Measurements from ENCODE around the gene PAM.

The PAM gene

DNA sequence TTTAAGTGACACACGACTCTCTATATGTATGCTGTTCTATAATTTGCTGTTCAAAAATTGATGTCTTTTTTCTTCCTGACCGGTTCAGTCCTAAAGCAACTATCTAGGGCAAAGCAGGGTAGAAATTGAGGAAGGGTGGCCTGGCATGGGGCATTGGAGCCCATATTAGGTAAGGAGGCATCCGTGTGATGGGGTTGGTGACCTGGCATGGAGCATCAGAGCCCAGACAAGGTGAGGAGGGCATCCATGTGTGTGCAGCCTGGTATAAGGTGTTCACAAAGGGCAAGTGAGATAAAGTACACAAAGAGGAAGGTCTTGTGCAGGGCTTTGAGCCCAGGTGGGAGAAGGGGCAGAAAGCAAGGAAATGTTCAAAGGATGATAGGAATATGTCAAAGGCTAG is 104.9 kb downstream of the PAM start:
- no peak for TF ChIP-seq POU2F2 (IDR thresholded peaks at IDR 0.05; ENCODE audit: low read depth, low read length)
- TF ChIP-seq POLR2A (IDR thresholded peaks at IDR 0.05; ENCODE audit: low read depth, low read length): no peak
- DNase-seq (ENCODE audit: insufficient read length, low spot score): no peak
- no peak for FAIRE-seq

DNA sequence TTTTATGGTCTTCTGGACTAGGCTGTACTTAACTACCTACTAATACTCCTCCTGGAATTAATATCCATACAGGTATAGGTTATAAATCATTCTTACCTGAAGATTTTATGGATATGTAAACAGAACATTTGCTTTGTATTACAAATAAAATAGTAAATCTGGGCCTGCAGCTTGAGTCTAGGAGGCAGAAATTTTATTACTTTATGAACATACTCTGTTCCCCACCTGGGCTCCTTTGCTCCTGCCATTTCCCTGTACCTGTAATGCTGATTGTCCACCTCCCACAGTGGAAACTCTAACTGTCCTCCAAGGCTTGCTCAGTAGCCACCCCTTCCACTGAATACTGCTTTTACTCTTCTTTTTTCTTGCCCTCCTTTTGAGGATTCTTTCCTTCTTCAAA is 108.0 kb downstream of the PAM start:
- TF ChIP-seq POLR2A (IDR thresholded peaks at IDR 0.05; ENCODE audit: low read depth, low read length) (no peak), POLR2AphosphoS5 (IDR thresholded peaks at IDR 0.05; ENCODE audit: low read depth, low read length) (no peak), POU2F2 (IDR thresholded peaks at IDR 0.05; ENCODE audit: low read depth, low read length) (no peak), TAF1 (IDR thresholded peaks at IDR 0.05; ENCODE audit: low read depth, low read length) (no peak), SPI1 (IDR thresholded peaks at IDR 0.05; ENCODE audit: low read depth, low read length) (no peak), PAX5 (IDR thresholded peaks at IDR 0.05; ENCODE audit: insufficient read depth, low read length, severe bottlenecking) (no peak)
- no peak for FAIRE-seq
- DNase-seq (ENCODE audit: insufficient read length, low spot score): no peak

DNA sequence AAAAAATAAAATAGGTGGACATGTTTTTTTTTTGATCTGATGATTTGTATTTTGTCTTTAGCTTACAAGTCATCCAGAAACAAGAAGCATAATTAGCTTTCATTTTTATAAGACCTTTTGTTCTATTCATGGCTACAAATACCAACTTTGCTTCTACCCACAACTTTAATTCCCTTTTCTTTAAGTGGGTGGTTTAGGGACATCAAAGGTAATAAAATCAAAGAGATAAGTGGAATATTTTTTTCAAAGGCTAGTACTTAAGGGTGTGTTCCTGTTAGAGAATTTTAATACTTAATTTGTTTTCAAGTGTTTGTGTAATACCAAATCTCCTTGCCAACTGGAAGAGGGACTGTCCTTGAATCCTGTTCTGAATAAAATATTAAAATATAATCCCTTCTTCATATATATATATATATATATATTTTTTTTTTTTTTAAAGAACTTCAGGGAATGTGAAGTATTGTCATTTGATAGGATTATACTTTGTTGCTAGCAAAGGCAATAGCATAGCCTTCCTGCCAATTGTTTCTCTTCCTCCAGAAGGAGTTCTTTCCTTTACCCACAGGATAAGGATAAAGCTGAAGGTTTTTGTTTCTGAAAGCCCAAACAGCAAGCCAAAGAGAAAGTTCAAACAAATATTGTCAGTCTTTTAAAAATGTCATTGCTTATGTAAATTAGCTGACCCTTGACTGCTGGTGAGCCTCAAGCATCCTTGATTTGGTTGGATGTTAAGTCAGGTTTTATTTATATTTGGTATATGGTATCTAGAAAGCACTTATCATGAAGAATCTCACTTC is 108.9 kb downstream of the PAM start:
- FAIRE-seq: peak; percentile 58
- TF ChIP-seq POU2F2 (IDR thresholded peaks at IDR 0.05; ENCODE audit: low read depth, low read length) (no peak), POLR2A (IDR thresholded peaks at IDR 0.05; ENCODE audit: low read depth, low read length) (no peak), TAF1 (IDR thresholded peaks at IDR 0.05; ENCODE audit: low read depth, low read length) (no peak), POLR2AphosphoS5 (IDR thresholded peaks at IDR 0.05; ENCODE audit: low read depth, low read length) (no peak), PAX5 (IDR thresholded peaks at IDR 0.05; ENCODE audit: insufficient read depth, low read length, severe bottlenecking) (no peak), SPI1 (IDR thresholded peaks at IDR 0.05; ENCODE audit: low read depth, low read length) (no peak)
- DNase-seq (ENCODE audit: insufficient read length, low spot score): no peak

DNA sequence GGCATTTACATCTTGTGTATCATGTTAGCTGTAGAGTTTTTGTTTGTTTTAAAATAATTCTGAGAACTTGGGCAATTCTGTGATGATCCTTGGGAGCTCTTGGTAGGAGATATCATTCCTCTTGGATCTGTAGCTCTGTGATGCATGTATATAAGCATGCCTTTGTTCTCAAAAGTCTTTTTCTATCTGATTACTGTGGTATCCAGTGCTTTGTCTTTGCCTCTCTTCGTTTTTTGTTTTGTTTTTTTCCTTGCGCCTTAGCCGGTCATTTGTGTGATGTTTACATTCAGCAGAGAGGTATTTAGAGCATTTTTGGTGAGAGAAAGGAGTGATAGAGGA is 110.0 kb downstream of the PAM start:
- peak; percentile 67 for FAIRE-seq
- TF ChIP-seq TAF1 (IDR thresholded peaks at IDR 0.05; ENCODE audit: low read depth, low read length): no peak
- TF ChIP-seq POLR2AphosphoS5 (IDR thresholded peaks at IDR 0.05; ENCODE audit: low read depth, low read length): no peak
- TF ChIP-seq POU2F2 (IDR thresholded peaks at IDR 0.05; ENCODE audit: low read depth, low read length): no peak
- TF ChIP-seq POLR2A (IDR thresholded peaks at IDR 0.05; ENCODE audit: low read depth, low read length): no peak
- TF ChIP-seq SPI1 (IDR thresholded peaks at IDR 0.05; ENCODE audit: low read depth, low read length): no peak
- no peak for TF ChIP-seq PAX5 (IDR thresholded peaks at IDR 0.05; ENCODE audit: insufficient read depth, low read length, severe bottlenecking)
- DNase-seq (ENCODE audit: insufficient read length, low spot score): no peak

DNA sequence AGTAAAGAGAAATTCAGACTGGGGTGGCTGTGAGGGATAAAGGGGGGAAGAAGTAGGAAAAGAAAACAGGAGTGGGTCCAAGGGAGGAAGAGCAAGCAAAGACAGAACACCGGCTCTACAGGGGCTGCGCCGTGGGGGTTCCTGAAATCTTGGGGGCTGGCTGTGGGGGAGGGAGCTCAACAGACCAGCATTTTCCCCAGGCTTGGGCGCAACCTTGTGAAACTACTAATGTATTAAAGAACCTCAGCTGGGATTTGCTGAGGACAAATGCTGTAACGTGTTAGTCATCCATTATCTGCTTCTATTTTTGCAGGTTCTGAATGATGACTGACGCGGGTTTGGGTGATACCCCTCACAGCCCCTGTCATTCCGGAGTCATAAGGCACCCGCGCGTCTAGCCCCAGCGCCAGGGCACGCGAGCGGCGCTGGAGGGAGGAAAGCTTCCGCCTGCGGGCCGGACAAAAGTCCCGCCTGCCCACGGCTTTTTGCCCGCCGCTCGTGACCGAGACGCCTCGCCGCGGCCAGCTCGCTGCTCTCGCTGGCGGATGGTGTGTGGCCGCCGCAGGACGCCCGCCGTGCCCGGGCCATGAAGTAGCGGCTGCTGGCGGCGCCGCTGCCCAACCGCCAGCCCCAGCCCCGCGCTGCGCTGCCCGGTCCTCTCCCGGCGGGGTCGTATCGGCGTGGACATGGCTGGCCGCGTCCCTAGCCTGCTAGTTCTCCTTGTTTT is 110.6 kb downstream of the PAM start:
- DNase-seq (ENCODE audit: insufficient read length, low spot score): peak; percentile 17
- peak; percentile 61; the same call in 1 of the 2 replicates for TF ChIP-seq POLR2A (IDR thresholded peaks at IDR 0.05; ENCODE audit: low read depth, low read length)
- TF ChIP-seq POLR2AphosphoS5 (IDR thresholded peaks at IDR 0.05; ENCODE audit: low read depth, low read length): peak; percentile 62
- no peak for TF ChIP-seq PAX5 (IDR thresholded peaks at IDR 0.05; ENCODE audit: insufficient read depth, low read length, severe bottlenecking)
- no peak for TF ChIP-seq TAF1 (IDR thresholded peaks at IDR 0.05; ENCODE audit: low read depth, low read length)
- TF ChIP-seq SPI1 (IDR thresholded peaks at IDR 0.05; ENCODE audit: low read depth, low read length): no peak
- FAIRE-seq: peak; percentile 69

DNA sequence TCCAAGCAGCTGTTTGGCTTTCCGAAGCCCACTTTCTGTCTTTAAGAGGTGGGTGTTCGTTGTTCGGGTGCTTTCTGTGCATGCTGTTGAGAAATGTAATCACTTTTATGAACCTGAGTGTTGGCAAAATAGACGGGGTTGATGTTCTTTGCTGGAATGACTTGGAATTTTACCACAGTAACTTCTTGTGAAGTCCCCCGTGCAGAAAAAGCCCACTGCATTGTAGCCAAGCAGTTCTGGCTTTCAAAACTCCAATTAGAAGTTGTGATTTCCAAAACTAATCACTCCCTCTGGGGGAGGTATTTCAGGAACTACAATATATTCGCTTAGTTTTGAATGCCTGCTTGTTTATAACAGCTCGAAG is 111.1 kb downstream of the PAM start:
- TF ChIP-seq TAF1 (IDR thresholded peaks at IDR 0.05; ENCODE audit: low read depth, low read length): no peak
- no peak for TF ChIP-seq POLR2AphosphoS5 (IDR thresholded peaks at IDR 0.05; ENCODE audit: low read depth, low read length)
- no peak for TF ChIP-seq SPI1 (IDR thresholded peaks at IDR 0.05; ENCODE audit: low read depth, low read length)
- TF ChIP-seq POU2F2 (IDR thresholded peaks at IDR 0.05; ENCODE audit: low read depth, low read length): no peak
- no peak for TF ChIP-seq PAX5 (IDR thresholded peaks at IDR 0.05; ENCODE audit: insufficient read depth, low read length, severe bottlenecking)
- no peak for TF ChIP-seq POLR2A (IDR thresholded peaks at IDR 0.05; ENCODE audit: low read depth, low read length)
- no peak for DNase-seq (ENCODE audit: insufficient read length, low spot score)
- peak; percentile 81 for FAIRE-seq

DNA sequence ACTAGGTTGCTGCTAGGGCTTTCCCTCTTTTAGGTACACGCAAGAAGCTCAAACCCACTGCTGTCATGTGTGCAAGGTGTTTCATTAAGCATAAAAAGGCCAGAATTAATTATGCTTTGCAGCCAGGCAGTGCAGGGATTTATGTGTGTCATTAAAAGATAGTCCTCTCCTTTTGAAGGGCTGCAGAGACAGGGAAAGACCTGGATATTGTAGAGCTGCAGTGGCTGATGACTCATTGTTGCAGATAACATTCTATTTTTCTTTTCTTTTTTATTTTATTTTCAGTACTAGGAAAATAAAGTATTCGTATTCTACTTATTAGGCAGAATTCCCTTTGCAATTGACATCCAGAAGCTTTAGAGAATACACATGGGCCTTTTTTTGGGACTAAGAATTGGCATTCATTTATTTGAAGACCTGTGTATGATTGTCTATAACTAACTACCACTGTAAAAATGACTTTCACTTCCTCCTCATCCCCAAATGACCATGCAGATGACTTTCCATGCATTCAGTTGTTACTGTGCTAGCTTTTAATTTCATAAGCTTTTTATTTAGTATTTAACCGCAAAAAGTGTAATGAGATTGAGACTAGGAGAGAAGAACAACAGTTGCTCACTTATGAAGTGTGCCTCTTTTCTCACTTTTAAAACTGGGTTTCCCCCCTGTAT is 113.0 kb downstream of the PAM start:
- FAIRE-seq (no peak), DNase-seq (ENCODE audit: insufficient read length, low spot score) (no peak)
- no peak for TF ChIP-seq POLR2AphosphoS5 (IDR thresholded peaks at IDR 0.05; ENCODE audit: low read depth, low read length)
- TF ChIP-seq SPI1 (IDR thresholded peaks at IDR 0.05; ENCODE audit: low read depth, low read length): peak; percentile 87

DNA sequence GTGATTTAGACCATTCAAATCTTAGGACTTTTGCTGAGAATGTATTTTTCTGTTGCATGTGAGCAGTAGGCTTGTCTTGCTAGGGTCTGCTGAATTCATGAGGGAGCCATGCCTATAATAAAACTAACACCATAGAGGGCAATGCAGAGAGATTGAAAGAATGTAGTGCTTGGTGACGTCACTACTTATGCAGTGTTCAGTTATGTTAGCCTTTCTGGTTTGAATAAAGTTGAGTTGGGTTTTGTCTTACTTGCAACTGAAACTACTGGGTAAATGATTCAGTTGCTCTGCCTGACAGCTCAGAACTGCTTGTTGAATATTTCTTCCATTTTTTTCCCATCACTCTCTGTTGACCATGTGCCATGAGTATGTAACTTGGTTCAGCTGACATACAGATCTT is 114.1 kb downstream of the PAM start:
- FAIRE-seq (peak; percentile 5), DNase-seq (ENCODE audit: insufficient read length, low spot score) (no peak)
- TF ChIP-seq PAX5 (IDR thresholded peaks at IDR 0.05; ENCODE audit: insufficient read depth, low read length, severe bottlenecking) (no peak), TAF1 (IDR thresholded peaks at IDR 0.05; ENCODE audit: low read depth, low read length) (no peak), POU2F2 (IDR thresholded peaks at IDR 0.05; ENCODE audit: low read depth, low read length) (no peak), SPI1 (IDR thresholded peaks at IDR 0.05; ENCODE audit: low read depth, low read length) (no peak), POLR2A (IDR thresholded peaks at IDR 0.05; ENCODE audit: low read depth, low read length) (no peak), POLR2AphosphoS5 (IDR thresholded peaks at IDR 0.05; ENCODE audit: low read depth, low read length) (no peak)

DNA sequence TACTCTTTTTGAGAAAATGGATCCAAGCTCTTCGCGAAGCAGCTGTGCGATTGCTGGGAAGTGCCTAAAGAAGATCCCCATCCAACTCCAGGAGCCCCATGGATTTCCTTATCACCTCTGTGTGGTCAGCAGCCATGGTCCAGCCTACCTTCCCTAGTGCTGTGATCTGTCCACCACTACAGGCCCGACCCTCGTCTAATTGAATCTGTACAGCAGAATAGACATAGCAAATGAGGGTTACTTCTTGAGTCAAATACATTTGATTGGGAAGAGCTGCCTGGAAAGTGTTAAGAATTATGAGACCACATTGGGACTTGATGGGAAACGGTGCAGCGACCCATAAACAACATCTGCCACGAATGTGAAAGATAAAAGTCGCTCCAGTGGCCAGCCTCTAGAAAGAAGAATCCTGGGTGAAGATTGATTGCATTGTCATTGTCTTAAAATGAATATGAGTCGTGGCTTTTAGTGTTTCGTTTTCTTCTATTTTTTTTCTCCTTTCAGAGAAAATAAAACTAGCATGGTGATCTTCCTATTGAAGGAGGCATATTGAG is 118.4 kb downstream of the PAM start:
- TF ChIP-seq SPI1 (IDR thresholded peaks at IDR 0.05; ENCODE audit: low read depth, low read length) (no peak), POLR2A (IDR thresholded peaks at IDR 0.05; ENCODE audit: low read depth, low read length) (no peak), POLR2AphosphoS5 (IDR thresholded peaks at IDR 0.05; ENCODE audit: low read depth, low read length) (no peak), PAX5 (IDR thresholded peaks at IDR 0.05; ENCODE audit: insufficient read depth, low read length, severe bottlenecking) (no peak), POU2F2 (IDR thresholded peaks at IDR 0.05; ENCODE audit: low read depth, low read length) (no peak), TAF1 (IDR thresholded peaks at IDR 0.05; ENCODE audit: low read depth, low read length) (no peak)
- no peak for DNase-seq (ENCODE audit: insufficient read length, low spot score)
- no peak for FAIRE-seq

All from GM12891 (cell line).